ENCODE measurements around the gene WWOX. TPM values are rescaled to one million over a fixed set of nuclear protein-coding genes. Genes with fewer than 3 reads are reported as not detected.

The WWOX gene
- total and polyA plus RNA-seq, 2 of the 13 experiments (the other 11 are each of a cell fraction or from before 2014, with no cell fraction given): 9.1 to 37.4 TPM

- TF ChIP-seq, protein P1, sequence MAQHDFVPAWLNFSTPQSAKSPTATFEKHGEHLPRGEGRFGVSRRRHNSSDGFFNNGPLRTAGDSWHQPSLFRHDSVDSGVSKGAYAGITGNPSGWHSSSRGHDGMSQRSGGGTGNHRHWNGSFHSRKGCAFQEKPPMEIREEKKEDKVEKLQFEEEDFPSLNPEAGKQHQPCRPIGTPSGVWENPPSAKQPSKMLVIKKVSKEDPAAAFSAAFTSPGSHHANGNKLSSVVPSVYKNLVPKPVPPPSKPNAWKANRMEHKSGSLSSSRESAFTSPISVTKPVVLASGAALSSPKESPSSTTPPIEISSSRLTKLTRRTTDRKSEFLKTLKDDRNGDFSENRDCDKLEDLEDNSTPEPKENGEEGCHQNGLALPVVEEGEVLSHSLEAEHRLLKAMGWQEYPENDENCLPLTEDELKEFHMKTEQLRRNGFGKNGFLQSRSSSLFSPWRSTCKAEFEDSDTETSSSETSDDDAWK (CRISPR knock-in tag; IDR thresholded peaks at IDR 0.05): no peak
- TF ChIP-seq RFX3 (CRISPR knock-in tag; IDR thresholded peaks at IDR 0.05) (no peak), DNMT1 (CRISPR knock-in tag; IDR thresholded peaks at IDR 0.05) (no peak), TBX2 (CRISPR knock-in tag; IDR thresholded peaks at IDR 0.05; ENCODE audit: borderline replicate concordance) (peak; percentile 63; the same call in 1 of the 2 replicates), SYNCRIP (IDR thresholded peaks at IDR 0.05; ENCODE audit: insufficient read depth, low read depth, low read length) (no peak), REL (CRISPR knock-in tag; conservative IDR thresholded peaks at IDR 0.05) (no peak), TCF7L2 (IDR thresholded peaks at IDR 0.05; ENCODE audit: low read depth, low read length) (no peak), ARID5B (CRISPR knock-in tag; IDR thresholded peaks at IDR 0.05) (peak; percentile 91), ATAD3A (CRISPR knock-in tag; IDR thresholded peaks at IDR 0.05) (no peak), ZFP90 (CRISPR knock-in tag; IDR thresholded peaks at IDR 0.05; ENCODE audit: borderline replicate concordance) (no peak), HNRNPUL1 (IDR thresholded peaks at IDR 0.05; ENCODE audit: low read depth, low read length) (no peak), KDM5A (IDR thresholded peaks at IDR 0.05; ENCODE audit: borderline replicate concordance, low read length) (no peak), SOX13 (IDR thresholded peaks at IDR 0.05) (no peak), SOX13 (CRISPR knock-in tag; conservative IDR thresholded peaks at IDR 0.05 in 1 of 2, IDR thresholded peaks at IDR 0.05 in 1 of 2) (peak in 1 of 2 experiments; percentile 82; a peak in 2 of 4 replicates), HDAC1 (CRISPR knock-in tag; IDR thresholded peaks at IDR 0.05) (0 out of 2 replicates have a peak, but pooled peaks have one; percentile 21), ZNF326 (CRISPR knock-in tag; IDR thresholded peaks at IDR 0.05; ENCODE audit: borderline replicate concordance) (no peak), ZGPAT (CRISPR knock-in tag; IDR thresholded peaks at IDR 0.05) (peak; percentile 74), ZNF839 (CRISPR knock-in tag; IDR thresholded peaks at IDR 0.05; ENCODE audit: borderline replicate concordance) (no peak), ZNF891 (CRISPR knock-in tag; IDR thresholded peaks at IDR 0.05) (no peak), PLRG1 (conservative IDR thresholded peaks at IDR 0.05) (no peak), ZC3H13 (CRISPR knock-in tag; IDR thresholded peaks at IDR 0.05) (no peak), SAFB2 (CRISPR knock-in tag; IDR thresholded peaks at IDR 0.05; ENCODE audit: borderline replicate concordance, low read depth) (no peak), MXI1 (IDR thresholded peaks at IDR 0.05; ENCODE audit: borderline replicate concordance, low read depth, low read length) (no peak), ARNT (IDR thresholded peaks at IDR 0.05) (no peak)
- TF ChIP-seq, protein P2, sequence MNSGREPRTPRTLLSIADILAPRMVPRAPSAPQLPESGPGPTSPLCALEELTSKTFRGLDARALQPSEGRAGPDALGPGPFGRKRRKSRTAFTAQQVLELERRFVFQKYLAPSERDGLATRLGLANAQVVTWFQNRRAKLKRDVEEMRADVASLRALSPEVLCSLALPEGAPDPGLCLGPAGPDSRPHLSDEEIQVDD (CRISPR knock-in tag; IDR thresholded peaks at IDR 0.05; ENCODE audit: borderline replicate concordance): no peak
These were observed 35.6 kb downstream of the WWOX start (continued) for GRCh38 chr16:78134944-78135619.
